ENCODE results near the gene EXOC1. TPM values are rescaled to one million over a fixed set of nuclear protein-coding genes. Genes with fewer than 3 reads are reported as not detected.

Gene EXOC1
- total and polyA plus RNA-seq, 2 donors (not counting 1 experiment from before 2014, with no cell fraction given) = 32.3 to 64.2 TPM

GRCh38 chr4:55808186-55808585 lies 45.3 kb upstream of the EXOC1 start:
- Histone ChIP-seq H3K9me3 (ENCODE audit: control insufficient read depth, insufficient read depth, low read depth, low read length) (no peaks in the 10 kb centered on the region), H3K4me2 (ENCODE audit: extremely low read depth, insufficient read depth, low read length) (no peak overlapping the region), H3K27ac (ENCODE audit: insufficient read depth, low read length) (no peak overlapping the region), H4K20me1 (ENCODE audit: control insufficient read depth, extremely low read depth, insufficient read depth, low read length) (no peaks in the 10 kb centered on the region), H3K27me3 (ENCODE audit: control insufficient read depth, insufficient read depth, low read length) (peaks cover 4% of the 10 kb centered on the region), H3K4me3 (replicated peaks in 1 of 4; ENCODE audit: control extremely low read depth in 1 of 4, insufficient read depth in 1 of 4, low read depth in 3 of 4, low read length in 4 of 4) (no peak overlapping the region), H2AFZ (ENCODE audit: low read length) (no peak overlapping the region), H3K36me3 (ENCODE audit: control insufficient read depth, insufficient read depth, low read length) (no peaks in the 10 kb centered on the region), H3K4me1 (ENCODE audit: control insufficient read depth, extremely low read depth, insufficient read depth, low read length) (no peaks in the 10 kb centered on the region), H3K79me2 (ENCODE audit: control insufficient read depth, insufficient read depth, low read length) (no peaks in the 10 kb centered on the region), H3K9ac (ENCODE audit: insufficient read depth, low read length) (no peak overlapping the region)
- TF ChIP-seq EZH2 (IDR thresholded peaks at IDR 0.05; ENCODE audit: low read length, missing control alignments) (no peak), CTCF (conservative IDR thresholded peaks at IDR 0.05 in 1 of 2, IDR thresholded peaks at IDR 0.05 in 1 of 2; ENCODE audit: low read depth in 1 of 2, low read length in 2 of 2) (no peak)
- no peak for DNase-seq (ENCODE audit: low read depth in 2 of 2)

GRCh38 chr4:55808632-55809031 lies 44.8 kb upstream of the EXOC1 start:
- no peaks in the 10 kb centered on the region for H3K79me2 ChIP-seq (ENCODE audit: control insufficient read depth, insufficient read depth, low read length)
- TF ChIP-seq CTCF (conservative IDR thresholded peaks at IDR 0.05 in 1 of 2, IDR thresholded peaks at IDR 0.05 in 1 of 2; ENCODE audit: low read depth in 1 of 2, low read length in 2 of 2) (no peak), EZH2 (IDR thresholded peaks at IDR 0.05; ENCODE audit: low read length, missing control alignments) (no peak)

GRCh38 chr4:55817691-55818090 lies 35.8 kb upstream of the EXOC1 start:
- Histone ChIP-seq H4K20me1 (ENCODE audit: control insufficient read depth, extremely low read depth, insufficient read depth, low read length) (no peaks in the 10 kb centered on the region), H3K79me2 (ENCODE audit: control insufficient read depth, insufficient read depth, low read length) (no peaks in the 10 kb centered on the region), H3K9me3 (ENCODE audit: control insufficient read depth, insufficient read depth, low read depth, low read length) (no peaks in the 10 kb centered on the region), H3K4me2 (ENCODE audit: extremely low read depth, insufficient read depth, low read length) (no peak overlapping the region), H3K27ac (ENCODE audit: insufficient read depth, low read length) (no peak overlapping the region), H2AFZ (ENCODE audit: low read length) (no peak overlapping the region), H3K36me3 (ENCODE audit: control insufficient read depth, insufficient read depth, low read length) (no peaks in the 10 kb centered on the region), H3K4me1 (ENCODE audit: control insufficient read depth, extremely low read depth, insufficient read depth, low read length) (no peaks in the 10 kb centered on the region), H3K4me3 (replicated peaks in 1 of 4; ENCODE audit: control extremely low read depth in 1 of 4, insufficient read depth in 1 of 4, low read depth in 3 of 4, low read length in 4 of 4) (no peak overlapping the region), H3K27me3 (ENCODE audit: control insufficient read depth, insufficient read depth, low read length) (peaks cover 6% of the 10 kb centered on the region), H3K9ac (ENCODE audit: insufficient read depth, low read length) (no peak overlapping the region)
- no peak for DNase-seq (ENCODE audit: low read depth in 2 of 2)
- no peak for TF ChIP-seq EZH2 (IDR thresholded peaks at IDR 0.05; ENCODE audit: low read length, missing control alignments)
- no peak for TF ChIP-seq CTCF (conservative IDR thresholded peaks at IDR 0.05 in 1 of 2, IDR thresholded peaks at IDR 0.05 in 1 of 2; ENCODE audit: low read depth in 1 of 2, low read length in 2 of 2)

More at GRCh38 chr4:55808632-55809031, 44.8 kb upstream of the EXOC1 start:
- Histone ChIP-seq H3K4me2 (ENCODE audit: extremely low read depth, insufficient read depth, low read length) (no peak overlapping the region), H3K9me3 (ENCODE audit: control insufficient read depth, insufficient read depth, low read depth, low read length) (no peaks in the 10 kb centered on the region), H3K27ac (ENCODE audit: insufficient read depth, low read length) (no peak overlapping the region), H3K9ac (ENCODE audit: insufficient read depth, low read length) (no peak overlapping the region), H2AFZ (ENCODE audit: low read length) (no peak overlapping the region), H3K27me3 (ENCODE audit: control insufficient read depth, insufficient read depth, low read length) (peaks cover 4% of the 10 kb centered on the region), H3K36me3 (ENCODE audit: control insufficient read depth, insufficient read depth, low read length) (no peaks in the 10 kb centered on the region), H4K20me1 (ENCODE audit: control insufficient read depth, extremely low read depth, insufficient read depth, low read length) (no peaks in the 10 kb centered on the region), H3K4me1 (ENCODE audit: control insufficient read depth, extremely low read depth, insufficient read depth, low read length) (no peaks in the 10 kb centered on the region), H3K4me3 (replicated peaks in 1 of 4; ENCODE audit: control extremely low read depth in 1 of 4, insufficient read depth in 1 of 4, low read depth in 3 of 4, low read length in 4 of 4) (no peak overlapping the region)
- DNase-seq (ENCODE audit: low read depth in 2 of 2) = no peak
